Measurements from ENCODE around the gene GRHL1.

DNA sequence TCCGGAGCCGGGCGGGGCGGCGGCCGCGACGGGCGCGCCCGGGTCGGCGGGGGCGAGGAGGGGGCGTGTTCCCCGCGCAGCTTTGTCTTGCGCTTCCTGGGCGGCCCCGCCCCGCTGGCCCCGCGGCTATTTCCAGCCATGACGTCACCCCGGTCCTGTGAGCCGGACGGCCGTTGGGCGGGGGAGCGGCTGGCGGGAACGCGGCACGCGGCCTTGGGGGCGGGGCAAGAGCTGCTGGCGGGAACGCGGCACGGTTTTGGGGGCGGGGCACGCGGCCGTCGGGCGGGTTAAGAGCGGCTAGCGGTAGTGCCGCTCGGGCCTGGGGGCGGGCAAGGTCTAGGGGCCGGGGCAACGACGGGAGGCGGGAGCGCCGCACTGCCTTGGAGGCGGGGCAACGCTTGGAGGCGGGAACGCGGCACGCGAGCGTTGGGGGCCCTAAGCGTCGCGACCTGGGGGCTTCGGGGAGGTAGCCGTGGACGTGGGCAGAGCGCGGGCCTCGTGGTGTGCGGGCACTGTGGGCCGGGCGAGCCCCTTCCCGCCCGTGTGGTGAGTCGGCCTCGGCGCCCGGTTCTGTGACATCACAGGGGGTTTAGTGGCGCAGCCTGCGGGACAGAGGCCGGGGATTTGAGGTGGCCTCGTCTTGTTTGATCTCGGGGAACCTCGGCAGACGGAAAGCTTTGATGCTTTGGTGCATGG, 92.6 kb downstream of the GRHL1 start:
- no peak for TF ChIP-seq CTCF (IDR thresholded peaks at IDR 0.05)
- TF ChIP-seq EP300 (IDR thresholded peaks at IDR 0.05) = peak; percentile 90

All from ovary (tissue), 3 donors.